ENCODE results near the gene EXO1. TPM values are rescaled to one million over a fixed set of nuclear protein-coding genes. Genes with fewer than 3 reads are reported as not detected.

EXO1 gene
- total and polyA plus RNA-seq, 12 donors = 0.06 to 1.4 (median 0.41) TPM; not detected in 4

DNA sequence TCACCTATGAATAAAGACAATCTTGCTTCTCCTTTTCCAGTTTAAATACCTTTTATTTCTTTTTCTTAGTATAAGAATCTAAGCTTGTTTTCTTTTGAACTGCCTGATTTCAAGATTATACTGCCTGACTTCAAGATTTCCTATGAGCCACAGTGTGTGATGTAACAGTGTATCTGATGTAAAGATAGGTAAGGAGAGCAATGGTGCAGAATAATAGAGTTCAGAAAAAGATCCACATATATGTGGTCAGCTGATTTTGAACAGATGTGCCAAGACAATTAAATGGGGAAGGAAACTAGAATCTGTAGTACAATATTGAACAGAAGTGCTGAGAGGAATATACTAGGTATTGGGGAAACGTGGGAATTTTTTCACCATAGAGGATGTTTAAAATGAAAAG lies 21.0 kb downstream of the EXO1 start:
- H3K27me3 ChIP-seq = no peaks in the 10 kb centered on the region
- H3K27ac ChIP-seq = no peak overlapping the region
- H3K9me3 ChIP-seq = no peaks in the 10 kb centered on the region
- 78 to 81% methylated on average over 1 of the region's 1 CpG for WGBS, 2 donors
- ATAC-seq (no peak), DNase-seq (no peak)
- no peak overlapping the region for H3K4me3 ChIP-seq
- no peaks in the 10 kb centered on the region for H3K4me1 ChIP-seq
- peaks cover 0 to 10% (median 0%) of the 10 kb centered on the region in 9 donors for H3K36me3 ChIP-seq
- intact Hi-C loops (cut with DNase I) = no loop called here
- TF ChIP-seq, protein P1, sequence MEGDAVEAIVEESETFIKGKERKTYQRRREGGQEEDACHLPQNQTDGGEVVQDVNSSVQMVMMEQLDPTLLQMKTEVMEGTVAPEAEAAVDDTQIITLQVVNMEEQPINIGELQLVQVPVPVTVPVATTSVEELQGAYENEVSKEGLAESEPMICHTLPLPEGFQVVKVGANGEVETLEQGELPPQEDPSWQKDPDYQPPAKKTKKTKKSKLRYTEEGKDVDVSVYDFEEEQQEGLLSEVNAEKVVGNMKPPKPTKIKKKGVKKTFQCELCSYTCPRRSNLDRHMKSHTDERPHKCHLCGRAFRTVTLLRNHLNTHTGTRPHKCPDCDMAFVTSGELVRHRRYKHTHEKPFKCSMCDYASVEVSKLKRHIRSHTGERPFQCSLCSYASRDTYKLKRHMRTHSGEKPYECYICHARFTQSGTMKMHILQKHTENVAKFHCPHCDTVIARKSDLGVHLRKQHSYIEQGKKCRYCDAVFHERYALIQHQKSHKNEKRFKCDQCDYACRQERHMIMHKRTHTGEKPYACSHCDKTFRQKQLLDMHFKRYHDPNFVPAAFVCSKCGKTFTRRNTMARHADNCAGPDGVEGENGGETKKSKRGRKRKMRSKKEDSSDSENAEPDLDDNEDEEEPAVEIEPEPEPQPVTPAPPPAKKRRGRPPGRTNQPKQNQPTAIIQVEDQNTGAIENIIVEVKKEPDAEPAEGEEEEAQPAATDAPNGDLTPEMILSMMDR (IDR thresholded peaks at IDR 0.05) = no peak

DNA sequence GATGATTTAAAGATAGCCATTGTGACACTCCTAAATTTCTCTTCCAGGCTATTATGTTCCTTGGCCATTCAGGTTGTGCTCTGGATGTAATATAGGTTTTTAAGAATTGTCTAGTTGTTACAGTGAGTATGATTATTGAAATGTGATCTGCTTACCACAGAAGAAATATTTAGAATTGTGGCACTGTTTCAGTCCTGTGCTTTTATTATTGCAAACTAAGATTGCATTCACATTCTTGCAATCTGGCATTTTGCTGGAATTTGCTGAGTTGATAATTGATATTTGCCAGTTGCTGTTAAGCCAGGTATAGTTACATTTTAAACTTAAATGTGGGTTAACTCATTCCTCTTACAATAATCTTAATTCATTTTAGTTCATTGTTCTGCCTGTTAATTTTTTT lies 22.3 kb downstream of the EXO1 start:
- intact Hi-C loops (cut with DNase I) = no loop called here
- no peak for DNase-seq
- no peaks in the 10 kb centered on the region for H3K9me3 ChIP-seq

DNA sequence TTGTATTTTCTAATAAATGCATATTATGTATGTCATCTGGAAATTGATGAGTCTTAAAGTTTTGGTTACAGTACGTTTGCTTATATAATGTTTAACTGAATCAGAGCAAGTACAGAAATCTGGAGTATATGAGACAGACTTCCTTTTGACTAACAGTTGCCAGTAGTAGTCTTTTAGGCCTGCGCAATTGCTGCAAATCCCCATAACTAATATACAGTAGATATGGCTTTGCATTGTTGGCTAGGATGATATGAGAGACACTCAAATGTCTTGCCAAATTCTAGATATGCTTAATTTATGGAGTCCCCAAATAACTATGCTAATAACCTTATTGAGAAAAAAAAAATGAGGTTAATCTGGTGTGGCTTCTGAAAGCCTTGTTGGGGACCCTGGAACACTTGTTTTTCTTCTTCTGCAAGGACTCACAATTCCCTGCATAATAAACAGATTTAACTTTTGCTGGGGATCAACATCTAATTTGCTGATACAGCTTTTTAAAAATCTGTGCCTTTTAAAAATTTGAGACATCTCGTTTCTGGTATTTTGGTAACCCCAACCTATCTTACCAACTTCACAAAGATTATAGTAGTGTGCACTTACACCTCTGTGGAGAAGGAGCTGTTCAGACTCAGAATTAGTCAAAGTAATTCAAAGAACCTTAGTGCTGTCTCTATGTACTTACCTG lies 22.9 kb downstream of the EXO1 start:
- Histone ChIP-seq H3K27me3 (no peaks in the 10 kb centered on the region), H3K9me3 (no peaks in the 10 kb centered on the region), H3K4me3 (no peak overlapping the region), H3K27ac (no peak overlapping the region), H3K4me1 (no peaks in the 10 kb centered on the region), H3K36me3 (peaks cover 0 to 10% (median 0%) of the 10 kb centered on the region in 9 donors)
- ATAC-seq (no peak), DNase-seq (no peak)
- intact Hi-C loops (cut with DNase I) = no loop called here
- 92 to 93% methylated on average over 3 of the region's 3 CpGs for WGBS, 2 donors
- TF ChIP-seq, protein P1 (IDR thresholded peaks at IDR 0.05) = no peak

More for the DNA sequence above, 22.3 kb downstream of the EXO1 start:
- H3K36me3 ChIP-seq = peaks cover 0 to 10% (median 0%) of the 10 kb centered on the region in 9 donors
- no peaks in the 10 kb centered on the region for H3K27me3 ChIP-seq
- no peak overlapping the region for H3K4me3 ChIP-seq
- TF ChIP-seq, protein P1 (IDR thresholded peaks at IDR 0.05) = no peak
- ATAC-seq = no peak
- H3K27ac ChIP-seq = no peak overlapping the region
- no peaks in the 10 kb centered on the region for H3K4me1 ChIP-seq

- intact Hi-C loops (cut with DNase I) = no loop called here
- 93 to 95% methylated on average over 6 of the region's 6 CpGs for WGBS, 2 donors
These were observed 33.4 kb downstream of the EXO1 start for GRCh38 chr1:241881440-241881839.

More at GRCh38 chr1:241881440-241881839, 33.4 kb downstream of the EXO1 start:
- TF ChIP-seq, protein P1 (IDR thresholded peaks at IDR 0.05) = no peak
- Histone ChIP-seq H3K9me3 (no peaks in the 10 kb centered on the region), H3K4me1 (no peaks in the 10 kb centered on the region), H3K27me3 (no peaks in the 10 kb centered on the region), H3K36me3 (peaks cover 0 to 5% (median 0%) of the 10 kb centered on the region in 9 donors), H3K27ac (no peak overlapping the region), H3K4me3 (no peak overlapping the region)
- DNase-seq = no peak
- ATAC-seq = no peak
